HG03045 (cell line): ENCODE results near the gene TH.

Experiments
- ATAC-seq: cut with Tn5 transposase; IDR thresholded peaks from one replicate; pipeline ENCODE4 v1.9.1; 2021; ENCODE audit warnings: mild to moderate bottlenecking, moderate library complexity; ENCODE audit not compliant: unreplicated experiment

Gene TH

DNA sequence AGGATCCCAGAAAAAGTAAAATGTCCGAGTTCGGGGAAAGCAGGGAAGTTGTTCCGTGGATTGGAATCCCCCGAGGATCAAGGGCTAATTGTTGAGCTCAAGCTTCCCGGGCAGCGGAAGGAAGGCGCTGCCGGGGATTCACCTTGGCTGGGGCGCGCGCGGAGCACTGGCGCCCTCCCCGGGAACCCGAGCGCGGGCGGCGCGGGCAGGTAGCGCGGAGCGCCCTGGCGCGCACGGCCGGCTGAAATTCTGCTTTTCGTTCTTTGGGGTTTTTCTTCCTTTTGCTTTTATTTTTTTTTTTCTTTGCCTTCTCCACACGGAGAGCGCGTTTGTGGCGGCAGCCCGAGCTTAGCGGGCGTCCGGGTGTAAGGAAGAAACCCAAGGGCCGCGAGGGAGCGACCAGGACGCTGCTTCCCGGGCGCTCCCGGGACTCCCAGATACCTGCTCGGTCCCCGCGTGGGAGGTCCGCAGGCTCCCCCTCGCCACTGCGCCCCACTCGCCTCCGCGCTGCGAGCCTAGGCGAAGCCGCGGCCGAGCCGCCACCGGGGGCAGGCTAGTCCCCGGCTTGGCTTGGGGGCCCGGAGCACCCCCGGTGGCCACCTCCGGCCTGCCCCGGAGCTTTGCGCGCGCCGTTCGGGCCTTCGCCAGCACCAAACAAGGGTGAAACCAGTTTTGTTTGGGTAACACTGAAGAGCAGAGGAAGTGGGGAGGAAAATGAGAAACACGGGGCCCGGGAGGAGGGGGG lies 27.6 kb downstream of the TH start:
- ATAC-seq: no peak

GRCh38 chr11:2143477-2143798 lies 28.2 kb downstream of the TH start:
- ATAC-seq: no peak

GRCh38 chr11:2142762-2143202 lies 28.8 kb downstream of the TH start:
- no peak for ATAC-seq

DNA sequence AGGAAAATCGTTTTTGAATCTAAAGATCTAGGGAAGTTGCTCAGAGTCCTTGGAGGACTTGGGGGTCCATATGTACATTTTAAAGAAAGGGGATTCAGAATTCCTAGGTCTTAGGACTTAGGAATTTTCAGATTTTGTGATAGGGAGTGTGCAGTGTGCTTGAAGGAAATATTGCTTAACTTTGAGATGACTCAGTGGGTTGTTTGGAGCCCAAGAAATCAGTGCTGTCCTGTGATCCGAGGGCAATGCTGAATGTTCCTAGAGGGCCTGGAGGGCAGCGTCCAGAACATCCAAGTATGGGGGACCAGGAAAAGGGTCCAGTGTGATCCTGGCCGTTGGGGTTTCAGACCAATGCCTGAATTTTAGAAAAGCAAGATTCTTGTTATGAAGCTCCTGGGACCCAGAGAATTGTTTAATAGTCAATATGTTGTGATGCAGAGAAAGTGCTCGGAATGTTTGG lies 29.3 kb downstream of the TH start:
- no peak for ATAC-seq

GRCh38 chr11:2140411-2141400 lies 30.9 kb downstream of the TH start:
- no peak for ATAC-seq

GRCh38 chr11:2139621-2140337 lies 31.8 kb downstream of the TH start:
- ATAC-seq: no peak

DNA sequence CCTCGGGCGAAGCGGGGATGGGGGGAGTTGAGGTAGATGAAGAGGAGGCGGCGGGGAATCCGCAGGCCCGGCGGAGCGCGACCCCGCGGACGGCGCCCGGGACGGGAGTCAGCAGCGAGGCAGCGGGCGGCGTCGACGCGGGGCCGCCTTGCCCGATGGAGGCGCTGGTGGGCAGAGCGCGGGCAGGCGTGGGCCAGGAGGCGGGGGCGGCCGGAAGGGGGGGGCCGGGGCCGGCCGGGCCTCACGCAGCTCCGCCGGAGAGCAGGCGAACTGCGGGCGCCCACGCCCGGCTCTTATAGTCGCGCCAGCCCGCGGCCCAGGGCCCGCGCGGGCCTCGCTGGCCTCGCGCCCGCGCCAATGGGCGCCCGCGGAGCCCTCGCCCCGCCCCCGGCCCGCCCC lies 32.5 kb downstream of the TH start, which contains the start of gene IGF2:
IGF2 (minus strand) TSS at position 267 of the 399 bp plus-strand sequence. CDS start 3,866 bp downstream, outside the sequence.
- no peak for ATAC-seq

- ATAC-seq: no peak
Observed at GRCh38 chr11:2138431-2139122, 33.0 kb downstream of the TH start.

DNA sequence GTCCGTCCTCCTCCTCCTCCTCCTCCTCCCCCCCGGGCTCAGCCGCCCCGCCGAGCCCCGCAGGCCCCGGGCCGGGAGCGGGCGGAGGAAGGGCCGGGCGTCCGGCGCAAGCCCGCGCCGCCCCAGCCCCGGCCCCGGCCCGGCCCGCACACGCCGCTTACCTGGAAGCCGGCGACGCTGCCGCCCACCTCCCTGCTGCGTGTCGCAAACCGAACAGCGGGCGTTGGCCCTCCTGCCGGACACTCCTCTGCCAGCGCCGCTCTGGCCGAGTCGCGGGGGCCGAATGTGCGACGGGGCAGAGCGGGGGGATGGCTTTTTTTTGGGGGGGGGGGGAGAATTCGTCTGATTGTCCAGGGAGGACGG lies 33.6 kb downstream of the TH start:
- no peak for ATAC-seq

GRCh38 chr11:2137202-2138067 lies 34.2 kb downstream of the TH start:
- no peak for ATAC-seq

DNA sequence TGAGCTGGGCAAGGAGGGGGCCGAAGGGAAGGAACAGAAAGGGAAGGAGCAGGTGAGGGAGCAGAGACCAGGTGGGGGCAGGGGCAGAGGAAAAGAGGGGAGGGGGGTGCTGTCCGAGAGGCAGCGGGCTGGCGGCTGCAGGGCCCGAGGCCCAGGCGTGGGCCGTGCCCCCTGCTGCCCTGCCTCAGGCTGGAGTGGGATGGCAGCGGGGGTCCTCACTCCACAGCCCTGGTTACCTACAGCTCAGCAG lies 34.7 kb downstream of the TH start:
- no peak for ATAC-seq

DNA sequence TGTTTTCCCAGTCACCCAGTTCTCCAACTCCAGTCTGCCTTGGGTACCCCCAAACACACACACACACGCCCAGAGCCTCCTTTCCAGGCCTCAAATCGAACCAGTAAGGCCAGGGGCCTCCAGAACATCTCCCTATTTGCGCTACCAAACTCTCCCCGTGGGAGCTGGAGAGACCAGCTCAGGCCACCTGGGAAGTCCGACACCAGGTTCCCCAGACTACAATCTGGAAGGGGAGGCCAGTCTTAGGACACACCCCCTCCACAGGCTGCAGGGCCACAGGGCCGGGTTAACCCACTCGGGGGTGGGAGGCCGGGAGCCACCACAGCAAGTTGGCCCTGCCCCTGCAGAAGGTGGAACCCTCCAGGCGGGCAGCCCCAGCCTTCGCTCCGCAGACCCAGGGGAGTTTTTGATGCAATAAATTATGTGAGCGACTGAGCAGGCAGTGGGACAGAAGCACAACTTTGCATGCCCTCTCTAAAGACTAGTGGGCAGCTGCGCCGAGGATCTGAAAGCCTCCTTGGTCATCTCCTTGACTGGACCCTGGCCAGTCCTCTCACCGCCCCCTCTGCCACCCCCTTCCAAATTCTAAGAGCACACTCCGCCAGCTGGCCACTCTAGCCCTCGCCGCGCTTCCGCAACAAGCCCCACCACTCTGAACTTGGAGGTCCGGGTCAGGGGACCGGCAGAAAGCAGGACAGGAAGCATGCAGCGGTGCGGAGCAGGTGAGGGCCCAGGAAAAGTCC lies 35.2 kb downstream of the TH start:
- ATAC-seq: no peak

- no peak for ATAC-seq
Observed at GRCh38 chr11:2135648-2136201, 35.9 kb downstream of the TH start.

DNA sequence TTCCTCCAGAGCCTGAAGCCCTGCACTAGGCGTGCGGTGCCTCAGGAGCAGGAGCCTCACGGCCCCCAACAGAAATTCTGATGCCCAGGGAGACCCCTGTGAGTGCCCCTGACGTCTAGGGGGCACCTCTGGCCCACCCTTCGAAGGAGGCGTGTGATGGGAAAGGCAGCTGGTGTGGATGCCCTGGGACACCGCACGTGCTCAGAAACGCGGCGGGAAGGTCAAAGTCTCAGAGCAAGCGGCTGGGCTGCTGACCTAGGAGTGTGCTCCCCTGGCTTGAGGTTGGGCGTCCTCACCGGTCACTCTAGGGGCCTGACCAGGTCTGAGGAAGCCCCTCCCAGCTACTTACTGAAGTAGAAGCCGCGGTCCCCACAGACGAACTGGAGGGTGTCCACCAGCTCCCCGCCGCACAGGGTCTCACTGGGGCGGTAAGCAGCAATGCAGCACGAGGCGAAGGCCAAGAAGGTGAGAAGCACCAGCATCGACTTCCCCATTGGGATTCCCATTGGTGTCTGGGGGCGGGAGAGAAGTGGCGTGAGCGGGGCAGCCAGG lies 36.5 kb downstream of the TH start:
- ATAC-seq: no peak

DNA sequence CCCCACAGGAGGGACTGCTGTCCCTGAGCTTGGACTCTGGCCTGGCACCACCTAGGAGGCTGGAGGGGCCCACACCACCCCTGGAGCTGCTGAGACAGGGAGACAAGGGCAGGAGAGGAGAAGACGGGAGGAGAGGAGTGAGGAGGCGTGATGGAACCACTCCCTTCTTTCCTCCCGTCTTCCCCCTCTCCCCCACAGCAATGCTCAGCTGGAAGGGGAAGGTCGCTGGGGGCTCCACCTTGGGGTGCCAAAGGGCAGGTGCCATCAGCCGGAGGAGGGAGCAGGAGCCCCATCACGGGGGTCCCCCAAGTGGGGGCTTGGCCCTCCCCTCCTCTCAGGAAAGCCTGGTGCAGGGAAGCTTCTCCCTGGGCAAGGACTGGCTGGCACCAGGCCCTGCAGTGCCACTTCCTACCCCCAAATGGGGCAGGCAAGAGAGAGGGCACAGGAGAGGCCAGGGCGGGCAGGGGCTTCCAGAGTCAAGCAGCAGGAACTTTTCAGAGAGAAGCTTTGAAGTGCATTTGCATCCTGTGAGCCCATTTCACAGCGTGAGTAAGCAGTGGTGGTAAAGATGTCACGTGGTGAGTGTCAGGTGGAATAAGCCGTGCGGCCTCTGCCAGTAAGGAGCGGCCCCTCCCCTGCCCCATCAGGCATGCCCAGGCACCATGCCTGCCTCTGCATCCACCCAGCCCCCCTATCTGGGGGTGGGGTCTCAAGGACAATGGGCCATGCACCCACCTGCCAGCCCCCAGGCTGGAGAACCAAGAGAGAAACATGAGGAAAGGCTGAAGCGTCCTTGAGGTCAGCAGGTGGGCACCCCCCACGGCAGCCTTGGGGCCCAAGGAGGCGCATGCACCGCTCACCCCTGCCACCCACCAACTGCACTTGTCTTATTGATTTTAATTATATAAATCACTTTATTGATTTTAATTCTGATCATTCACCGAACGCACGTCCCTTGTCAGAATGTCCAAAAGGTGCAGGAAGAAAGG lies 37.3 kb downstream of the TH start:
- no peak for ATAC-seq

GRCh38 chr11:2133241-2134021 lies 38.2 kb downstream of the TH start:
- ATAC-seq: no peak

GRCh38 chr11:2132874-2133240 lies 38.8 kb downstream of the TH start:
- ATAC-seq: no peak
